NCI-H774 (cell line): Measurements from ENCODE around the gene NDUFS8.
A peak's percentile ranks its signal among the peaks of the same experiment; 100 is the strongest.

ENCODE experiments used
- DNase-seq: peaks from one replicate; lab custom pipeline; 2025; lab: John Stamatoyannopoulos, UW

The NDUFS8 gene

DNA sequence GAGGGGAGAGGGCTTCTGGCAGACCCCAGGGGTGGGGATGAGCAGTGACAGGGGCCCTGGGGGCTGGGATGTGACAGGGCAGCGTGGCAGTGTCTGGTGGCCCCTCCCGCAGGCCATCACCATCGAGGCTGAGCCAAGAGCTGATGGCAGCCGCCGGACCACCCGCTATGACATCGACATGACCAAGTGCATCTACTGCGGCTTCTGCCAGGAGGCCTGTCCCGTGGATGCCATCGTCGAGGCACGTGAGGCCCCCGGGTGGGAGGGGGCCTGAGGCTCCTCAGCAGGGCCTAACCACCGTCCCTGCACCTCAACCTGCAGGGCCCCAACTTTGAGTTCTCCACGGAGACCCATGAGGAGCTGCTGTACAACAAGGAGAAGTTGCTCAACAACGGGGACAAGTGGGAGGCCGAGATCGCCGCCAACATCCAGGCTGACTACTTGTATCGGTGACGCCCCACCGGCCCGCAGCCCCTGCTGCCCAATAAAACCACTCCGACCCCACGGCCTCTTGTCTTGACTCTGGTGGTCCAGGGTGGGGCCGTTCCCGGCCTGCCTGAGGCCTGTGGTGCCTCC lies 5.7 kb downstream of the NDUFS8 start:
- no peak for DNase-seq

DNA sequence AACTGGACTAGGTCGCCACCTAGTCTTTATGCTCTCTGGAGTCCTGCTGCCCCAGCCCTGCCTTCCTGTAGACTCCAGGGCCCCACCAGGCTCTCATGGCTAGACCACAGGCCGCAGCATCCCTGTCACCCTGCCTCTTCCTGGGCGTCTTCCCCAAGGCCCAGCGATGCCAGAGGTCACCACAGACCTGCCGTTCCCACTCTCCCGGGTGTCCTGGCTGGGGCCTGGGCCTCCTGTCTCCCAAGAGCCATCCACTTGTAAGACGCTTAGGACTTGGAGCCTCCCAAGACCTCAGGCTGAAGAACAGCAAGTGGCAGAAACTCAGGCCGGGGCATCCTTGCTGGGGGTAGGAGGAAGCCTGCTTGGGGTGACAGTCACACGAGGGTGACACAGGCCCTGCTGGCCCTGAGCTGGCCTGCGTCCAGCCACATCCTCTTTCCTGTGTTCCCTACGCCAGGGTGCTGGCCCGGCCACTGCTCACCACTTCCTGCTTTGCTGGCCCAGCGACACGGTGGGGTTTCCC lies 6.3 kb downstream of the NDUFS8 start:
- DNase-seq: no peak

- DNase-seq: no peak
Measured at GRCh38 chr11:68037411-68038225, 7.1 kb downstream of the NDUFS8 start.

DNA sequence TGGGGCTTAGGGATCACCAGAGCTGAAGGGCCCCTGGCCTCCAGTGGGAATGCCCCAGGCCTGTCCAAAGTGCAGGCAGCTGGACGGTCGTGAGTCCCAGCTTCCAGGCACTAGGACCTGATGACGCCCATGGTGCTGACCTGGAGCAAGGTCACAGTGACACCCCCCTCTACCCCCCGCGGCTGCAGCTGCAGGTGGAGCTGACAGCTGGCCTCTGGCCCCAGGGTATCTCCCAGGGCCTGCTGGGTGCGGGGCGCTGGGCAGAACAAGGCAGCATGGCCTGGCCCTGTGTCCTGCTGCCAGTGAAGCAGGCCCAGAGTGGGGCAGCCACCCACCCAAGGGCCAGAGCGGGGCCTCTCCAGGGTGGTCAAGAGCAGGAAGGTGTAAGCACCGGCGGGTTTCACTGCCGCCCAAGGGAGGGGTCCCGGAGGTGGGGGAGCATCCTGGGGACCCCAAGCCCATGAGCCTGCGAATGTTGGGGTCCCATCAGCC lies 7.8 kb downstream of the NDUFS8 start:
- peak; percentile 48 for DNase-seq

DNA sequence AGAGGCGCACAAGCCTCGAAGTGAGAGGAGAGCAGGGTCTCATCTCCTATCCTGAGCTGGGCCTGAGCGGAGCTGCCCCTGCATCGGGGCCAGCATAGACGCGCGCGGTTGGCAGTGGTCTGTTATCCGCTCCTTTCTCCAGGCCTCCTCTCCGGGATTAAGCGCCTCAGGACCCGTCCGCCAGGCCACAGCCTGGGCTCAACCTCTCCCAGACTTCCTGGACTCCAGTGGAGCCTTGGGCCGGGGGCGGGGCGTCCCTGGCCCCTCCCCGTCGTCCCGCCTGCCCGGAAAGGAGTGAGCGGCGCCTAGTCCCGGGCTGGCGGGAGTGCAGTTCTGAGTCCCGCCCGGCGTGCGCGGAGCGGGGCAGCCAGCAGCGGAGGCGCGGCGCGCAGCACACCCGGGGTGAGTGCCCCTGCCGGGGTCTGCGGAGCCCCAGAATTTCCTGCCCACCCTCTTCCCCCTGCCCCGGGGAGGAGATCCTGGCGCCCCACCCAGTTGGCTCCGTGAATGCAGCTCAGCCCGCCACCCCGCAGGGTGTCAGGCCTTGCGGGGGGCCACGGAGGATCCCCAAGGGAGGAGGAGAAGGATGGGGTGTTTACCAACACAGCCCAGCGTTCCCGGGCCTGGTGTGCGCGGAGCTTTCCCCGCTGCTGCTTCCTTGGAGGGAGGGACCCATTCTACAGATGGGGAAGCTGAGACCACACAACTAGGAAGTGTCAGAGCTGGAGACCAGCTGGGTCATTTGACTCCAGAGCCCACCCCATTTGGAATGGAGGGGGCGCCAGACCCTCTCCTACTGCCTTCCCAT lies 8.4 kb downstream of the NDUFS8 start, which contains the start of gene TCIRG1:
Gene TCIRG1 (plus strand): TSS at position 308 of the 808 bp plus-strand sequence. CDS start 2,247 bp downstream, outside the sequence.
- DNase-seq: peak; percentile 78

GRCh38 chr11:68039526-68040086 lies 9.1 kb downstream of the NDUFS8 start:
- DNase-seq: no peak

GRCh38 chr11:68040101-68040956 lies 9.8 kb downstream of the NDUFS8 start:
- no peak for DNase-seq

GRCh38 chr11:68040957-68041591 lies 10.6 kb downstream of the NDUFS8 start:
- DNase-seq: no peak

DNA sequence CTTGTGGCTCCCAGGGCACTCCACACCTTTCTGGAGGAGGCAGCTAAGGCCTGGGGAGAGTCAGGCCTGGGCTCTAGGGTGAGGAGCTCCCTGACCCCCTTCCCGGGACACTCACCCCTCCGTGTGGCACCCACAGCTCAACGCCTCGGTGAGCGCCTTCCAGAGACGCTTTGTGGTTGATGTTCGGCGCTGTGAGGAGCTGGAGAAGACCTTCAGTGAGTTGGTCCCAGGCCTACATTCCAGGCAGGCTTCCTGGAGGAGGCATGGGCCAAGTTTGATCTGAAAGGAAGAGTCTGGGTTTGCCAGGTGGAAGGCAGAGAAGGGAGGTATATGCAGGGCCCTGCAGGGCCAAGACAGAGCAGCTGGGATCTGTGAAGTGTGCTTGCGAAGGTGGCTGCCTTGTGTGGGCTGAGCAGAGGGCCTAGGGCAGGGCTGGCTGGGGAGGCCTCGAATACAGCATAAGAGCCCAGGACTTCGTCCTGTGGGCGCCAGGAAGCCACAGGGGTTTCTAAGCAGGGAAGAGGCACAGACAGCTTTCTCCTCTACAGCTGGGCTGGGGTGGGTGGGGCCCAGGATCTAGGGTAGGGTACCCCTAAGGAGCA lies 11.2 kb downstream of the NDUFS8 start:
- DNase-seq: no peak

- DNase-seq: no peak
Measured at GRCh38 chr11:68042219-68043028, 11.9 kb downstream of the NDUFS8 start.

DNA sequence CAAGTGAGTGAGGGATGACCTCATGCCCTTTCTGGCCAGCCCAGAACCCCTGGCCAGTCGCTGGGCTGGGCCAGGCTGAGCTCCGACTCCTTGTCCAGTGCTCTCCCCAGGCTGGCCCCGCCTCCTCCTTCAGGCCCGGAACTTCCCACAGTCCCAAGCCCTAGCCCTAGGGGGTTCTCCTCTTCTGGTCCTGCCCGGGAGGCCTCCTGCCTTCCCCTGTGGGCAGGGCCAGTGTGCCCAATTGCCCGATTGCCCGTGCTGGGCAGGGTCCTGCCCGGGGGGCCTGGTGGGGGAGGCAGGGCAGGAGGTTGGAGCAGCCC lies 12.5 kb downstream of the NDUFS8 start:
- no peak for DNase-seq

DNA sequence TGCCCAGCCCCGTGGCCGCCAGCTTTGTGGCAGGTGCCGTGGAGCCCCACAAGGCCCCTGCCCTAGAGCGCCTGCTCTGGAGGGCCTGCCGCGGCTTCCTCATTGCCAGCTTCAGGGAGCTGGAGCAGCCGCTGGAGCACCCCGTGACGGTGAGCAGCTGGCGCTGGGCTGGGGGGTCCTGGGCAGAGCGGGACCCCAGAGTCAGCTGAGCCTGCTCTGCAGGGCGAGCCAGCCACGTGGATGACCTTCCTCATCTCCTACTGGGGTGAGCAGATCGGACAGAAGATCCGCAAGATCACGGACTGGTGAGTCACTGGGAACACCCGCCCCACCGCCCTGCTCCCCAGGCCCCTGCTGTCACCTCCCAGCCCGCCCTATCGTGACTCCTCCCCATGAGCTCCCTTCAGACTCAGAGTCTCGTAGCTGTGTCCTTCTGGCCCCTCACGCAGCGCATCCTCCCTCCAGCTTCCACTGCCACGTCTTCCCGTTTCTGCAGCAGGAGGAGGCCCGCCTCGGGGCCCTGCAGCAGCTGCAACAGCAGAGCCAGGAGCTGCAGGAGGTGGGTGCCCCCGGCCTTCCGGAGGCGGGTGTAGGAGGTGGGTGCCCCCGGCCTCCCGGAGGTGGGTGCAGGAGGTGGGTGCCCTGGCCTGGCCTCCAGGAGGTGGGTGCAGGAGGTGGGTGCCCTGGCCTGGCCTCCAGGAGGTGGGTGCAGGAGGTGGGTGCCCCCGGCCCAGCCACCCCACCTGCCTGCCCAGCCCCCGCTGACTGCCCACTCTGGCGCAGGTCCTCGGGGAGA lies 13.1 kb downstream of the NDUFS8 start:
- DNase-seq: no peak

- DNase-seq: peak; percentile 49
Measured at GRCh38 chr11:68044145-68044813, 13.8 kb downstream of the NDUFS8 start.

DNA sequence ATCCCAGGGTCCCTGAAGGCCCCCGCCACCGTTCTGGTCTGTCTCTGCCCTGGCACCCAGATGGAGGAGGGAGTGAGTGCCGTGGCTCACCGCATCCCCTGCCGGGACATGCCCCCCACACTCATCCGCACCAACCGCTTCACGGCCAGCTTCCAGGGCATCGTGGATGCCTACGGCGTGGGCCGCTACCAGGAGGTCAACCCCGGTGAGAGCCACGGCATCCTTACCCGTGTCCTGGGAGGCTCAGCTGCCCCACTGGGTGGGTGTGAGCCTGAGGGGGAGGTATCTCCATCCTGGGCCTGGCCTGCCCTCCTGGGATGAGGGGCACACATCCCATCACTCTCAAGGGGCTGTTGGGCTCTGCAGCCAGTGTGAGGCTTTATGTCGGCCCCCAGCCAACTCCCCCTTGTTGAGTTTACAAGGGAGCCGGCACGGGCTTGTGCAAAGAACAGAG lies 14.4 kb downstream of the NDUFS8 start:
- no peak for DNase-seq

GRCh38 chr11:68047437-68048290 lies 17.2 kb downstream of the NDUFS8 start:
- DNase-seq: no peak

GRCh38 chr11:68048681-68049508 lies 18.4 kb downstream of the NDUFS8 start:
- DNase-seq: no peak
